ENCODE results near the gene ANKRD52. TPM values are rescaled to one million over a fixed set of nuclear protein-coding genes. Genes with fewer than 3 reads are reported as not detected.
A peak's percentile ranks its signal among the peaks of the same experiment; 100 is the strongest.

Gene ANKRD52
- total RNA-seq, 1 donor from 2014 or later = 25.1 TPM

DNA sequence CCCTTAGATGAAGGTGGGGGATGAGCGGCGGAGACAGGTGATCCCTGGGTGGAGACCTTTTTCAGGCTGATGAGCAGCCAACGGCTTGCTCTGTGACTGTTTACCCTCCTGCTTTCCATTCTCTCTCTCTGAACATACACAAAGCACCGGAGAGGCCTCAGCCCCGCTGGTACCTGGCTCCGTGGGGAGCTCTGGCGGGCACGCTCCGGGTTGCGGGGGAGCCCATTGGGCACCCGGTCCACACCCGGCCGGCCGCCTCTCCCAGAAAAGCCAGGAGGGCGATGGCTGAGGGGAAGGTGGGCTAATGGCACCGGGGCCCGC is 69.4 kb downstream of the ANKRD52 start:
- TF ChIP-seq, protein P1, sequence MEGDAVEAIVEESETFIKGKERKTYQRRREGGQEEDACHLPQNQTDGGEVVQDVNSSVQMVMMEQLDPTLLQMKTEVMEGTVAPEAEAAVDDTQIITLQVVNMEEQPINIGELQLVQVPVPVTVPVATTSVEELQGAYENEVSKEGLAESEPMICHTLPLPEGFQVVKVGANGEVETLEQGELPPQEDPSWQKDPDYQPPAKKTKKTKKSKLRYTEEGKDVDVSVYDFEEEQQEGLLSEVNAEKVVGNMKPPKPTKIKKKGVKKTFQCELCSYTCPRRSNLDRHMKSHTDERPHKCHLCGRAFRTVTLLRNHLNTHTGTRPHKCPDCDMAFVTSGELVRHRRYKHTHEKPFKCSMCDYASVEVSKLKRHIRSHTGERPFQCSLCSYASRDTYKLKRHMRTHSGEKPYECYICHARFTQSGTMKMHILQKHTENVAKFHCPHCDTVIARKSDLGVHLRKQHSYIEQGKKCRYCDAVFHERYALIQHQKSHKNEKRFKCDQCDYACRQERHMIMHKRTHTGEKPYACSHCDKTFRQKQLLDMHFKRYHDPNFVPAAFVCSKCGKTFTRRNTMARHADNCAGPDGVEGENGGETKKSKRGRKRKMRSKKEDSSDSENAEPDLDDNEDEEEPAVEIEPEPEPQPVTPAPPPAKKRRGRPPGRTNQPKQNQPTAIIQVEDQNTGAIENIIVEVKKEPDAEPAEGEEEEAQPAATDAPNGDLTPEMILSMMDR (IDR thresholded peaks at IDR 0.05; ENCODE audit: borderline replicate concordance) = no peak
- Histone ChIP-seq H3K27me3 (ENCODE audit: low read depth) (no peaks in the 10 kb centered on the region), H3K36me3 (peaks cover 33% of the 10 kb centered on the region), H3K4me1 (peaks cover 37% of the 10 kb centered on the region), H3K9me3 (replicated peaks) (no peaks in the 10 kb centered on the region), H3K4me3 (peak overlapping the region; percentile 94), H3K27ac (replicated peaks) (peak overlapping the region; percentile 87)
- no peak for DNase-seq
- intact Hi-C loops (cut with micrococcal nuclease) = no loop called here

DNA sequence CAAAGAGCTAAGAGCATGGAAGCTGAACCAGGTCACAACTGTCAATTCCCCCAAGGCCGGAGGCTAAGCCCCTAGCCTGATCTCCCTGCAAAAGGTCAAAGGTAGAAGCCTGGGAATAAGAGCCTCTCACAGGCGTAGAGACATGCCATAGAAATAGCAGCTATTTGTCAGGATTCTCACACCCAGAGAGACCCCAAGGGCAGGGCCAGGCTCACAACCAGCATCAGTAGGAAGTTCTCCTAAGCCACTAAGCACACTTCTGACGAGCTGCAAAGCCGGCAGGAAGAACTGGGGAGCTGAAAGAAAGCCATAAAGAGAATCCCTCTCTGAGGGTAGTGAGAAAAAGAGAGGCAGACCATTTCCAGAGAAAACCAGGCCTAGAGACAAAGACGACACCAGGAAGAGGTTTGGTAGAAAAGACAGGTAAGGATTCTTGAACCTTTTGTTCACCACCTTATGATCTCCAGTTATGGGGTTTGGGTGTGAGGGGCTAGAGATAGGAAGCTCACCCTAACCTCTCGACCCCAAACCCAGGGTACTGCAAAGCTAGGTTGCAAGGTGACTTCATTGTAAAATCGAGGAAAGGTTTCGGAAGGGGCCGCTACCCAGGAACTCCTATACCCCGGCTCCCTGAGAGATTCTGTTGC is 69.9 kb downstream of the ANKRD52 start:
- peaks cover 42% of the 10 kb centered on the region for H3K4me1 ChIP-seq
- H3K9me3 ChIP-seq (replicated peaks) = no peaks in the 10 kb centered on the region
- no peaks in the 10 kb centered on the region for H3K27me3 ChIP-seq (ENCODE audit: low read depth)
- H3K27ac ChIP-seq (replicated peaks) = peak overlapping the region; percentile 87
- peaks cover 38% of the 10 kb centered on the region for H3K36me3 ChIP-seq
- intact Hi-C loops (cut with micrococcal nuclease) = no loop called here
- TF ChIP-seq, protein P1 (IDR thresholded peaks at IDR 0.05; ENCODE audit: borderline replicate concordance) = no peak
- DNase-seq = no peak
- H3K4me3 ChIP-seq = peak overlapping the region; percentile 94

Other genes with a start within 250 kb of the ANKRD52 start
- gene IKZF4, start 237.3 kb downstream of the ANKRD52 start, total RNA-seq = 8.4 TPM
- 48.7 TPM for gene RPS26, start 216.5 kb downstream of the ANKRD52 start, total RNA-seq
- gene ERBB3, start 178.2 kb downstream of the ANKRD52 start, total RNA-seq = 2.3 TPM
- 65.7 TPM for gene PA2G4, start 153.8 kb downstream of the ANKRD52 start, total RNA-seq
- gene RPL41, start 141.8 kb downstream of the ANKRD52 start, total RNA-seq = 1,892 TPM
- gene ZC3H10, start 140.1 kb downstream of the ANKRD52 start, total RNA-seq = 4.9 TPM
- 23.2 TPM for gene ESYT1, start 130.1 kb downstream of the ANKRD52 start, total RNA-seq
- 54.1 TPM for gene MYL6B, start 105.8 kb downstream of the ANKRD52 start, total RNA-seq
- 508 TPM for gene MYL6, start 100.0 kb downstream of the ANKRD52 start, total RNA-seq
- gene SMARCC2, start 68.9 kb downstream of the ANKRD52 start, total RNA-seq = 67.1 TPM
- 51.4 TPM for gene RNF41, start 36.5 kb downstream of the ANKRD52 start, total RNA-seq
- gene NABP2, start 34.0 kb downstream of the ANKRD52 start, total RNA-seq = 20.3 TPM
- gene SLC39A5, start 28.3 kb downstream of the ANKRD52 start, total RNA-seq = not detected
- gene COQ10A, start 8.6 kb upstream of the ANKRD52 start, total RNA-seq = 203 TPM
- gene CS, start 41.9 kb upstream of the ANKRD52 start, total RNA-seq = 780 TPM
- gene CNPY2, start 57.6 kb upstream of the ANKRD52 start, total RNA-seq = 33.4 TPM
- 49.5 TPM for gene PAN2, start 75.6 kb upstream of the ANKRD52 start, total RNA-seq
- not detected for gene IL23A, start 80.5 kb upstream of the ANKRD52 start, total RNA-seq
- 34.9 TPM for gene STAT2, start 101.7 kb upstream of the ANKRD52 start, total RNA-seq
- gene APOF, start 104.5 kb upstream of the ANKRD52 start, total RNA-seq = not detected
- 2.2 TPM for gene TIMELESS, start 191.0 kb upstream of the ANKRD52 start, total RNA-seq
- gene MIP, start 196.3 kb upstream of the ANKRD52 start, total RNA-seq = not detected
- gene SPRYD4, start 210.2 kb upstream of the ANKRD52 start, total RNA-seq = 3.6 TPM
- gene GLS2, start 229.8 kb upstream of the ANKRD52 start, total RNA-seq = 0.49 TPM

Data from left ventricle myocardium inferior (tissue), 1 donor.